BE2C (cell line): ENCODE results near the gene MYOZ1.

Experiments
- DNase-seq: peaks from one replicate; pipeline ENCODE4 v3.0.0-alpha.2; 2020
- H3K27me3 ChIP-seq: fragments of 250-450 bp; sonication (Bioruptor Pico); 2 replicates; pipeline ENCODE4 v1.5.1; 2020; ENCODE audit warnings: mild to moderate bottlenecking
- H3K36me3 ChIP-seq: fragments of 250-450 bp; sonication (Bioruptor Pico); 2 replicates; pipeline ENCODE4 v1.5.1; 2020; ENCODE audit warnings: mild to moderate bottlenecking
- H3K4me1 ChIP-seq: fragments of 250-450 bp; sonication (Bioruptor Pico); 2 replicates; pipeline ENCODE4 v1.5.1; 2020
- H3K4me3 ChIP-seq: 2 replicates; pipeline ENCODE4 v1.5.1; 2011; ENCODE audit warnings: low read depth, low read length
- H3K9me3 ChIP-seq: fragments of 250-450 bp; sonication (Bioruptor Pico); 2 replicates; pipeline ENCODE4 v1.5.1; 2020
- CTCF ChIP-seq: IDR thresholded peaks from 2 replicates; pipeline ENCODE4 v1.5.1; 2012; ENCODE audit warnings: mild to moderate bottlenecking, low read depth, low read length

The MYOZ1 gene

GRCh38 chr10:73634421-73634820 is 6.9 kb downstream of the MYOZ1 start:
- Histone ChIP-seq H3K36me3 (no peaks in the 10 kb centered on the region), H3K4me1 (no peaks in the 10 kb centered on the region), H3K27me3 (no peaks in the 10 kb centered on the region), H3K9me3 (no peaks in the 10 kb centered on the region), H3K4me3 (no peak overlapping the region)
- no peak for TF ChIP-seq CTCF
- no peak for DNase-seq

- Histone ChIP-seq H3K27me3 (no peaks in the 10 kb centered on the region), H3K9me3 (no peaks in the 10 kb centered on the region), H3K4me1 (no peaks in the 10 kb centered on the region), H3K4me3 (no peak overlapping the region), H3K36me3 (no peaks in the 10 kb centered on the region)
- TF ChIP-seq CTCF: no peak
- DNase-seq: no peak
These were observed 12.1 kb downstream of the MYOZ1 start for GRCh38 chr10:73629165-73629564.

- H3K4me1 ChIP-seq: no peaks in the 10 kb centered on the region
- no peaks in the 10 kb centered on the region for H3K36me3 ChIP-seq
- no peaks in the 10 kb centered on the region for H3K9me3 ChIP-seq
- no peak overlapping the region for H3K4me3 ChIP-seq
- TF ChIP-seq CTCF: no peak
- no peak for DNase-seq
- no peaks in the 10 kb centered on the region for H3K27me3 ChIP-seq
These were observed 12.9 kb downstream of the MYOZ1 start for GRCh38 chr10:73628405-73628804.

- TF ChIP-seq CTCF: no peak
- no peak overlapping the region for H3K4me3 ChIP-seq
- DNase-seq: no peak
- no peaks in the 10 kb centered on the region for H3K27me3 ChIP-seq
- no peaks in the 10 kb centered on the region for H3K9me3 ChIP-seq
- no peaks in the 10 kb centered on the region for H3K36me3 ChIP-seq
- no peaks in the 10 kb centered on the region for H3K4me1 ChIP-seq
These were observed 14.0 kb downstream of the MYOZ1 start for GRCh38 chr10:73627300-73627699.

- Histone ChIP-seq H3K27me3 (no peaks in the 10 kb centered on the region), H3K4me3 (peak overlapping the region; percentile 98), H3K9me3 (no peaks in the 10 kb centered on the region), H3K36me3 (no peaks in the 10 kb centered on the region), H3K4me1 (no peaks in the 10 kb centered on the region)
- peak; percentile 93 for DNase-seq
- no peak for TF ChIP-seq CTCF
These were observed 15.2 kb downstream of the MYOZ1 start for GRCh38 chr10:73625884-73626752.
